OCI-LY3 (cell line): ENCODE measurements around the gene ERC2.

Experiments used
- CTCF ChIP-seq: fragments of 200-600, 300-600 bp; sonication (generic); IDR thresholded peaks from 2 replicates; pipeline ENCODE4 v1.5.1; 2014; ENCODE audit warnings: antibody characterized with exemption, low read length, low read depth
- EZH2phosphoT487 ChIP-seq: fragments of 200-600 bp; shearing (Covaris generic); IDR thresholded peaks from 2 replicates; pipeline ENCODE4 v1.6.1; 2018; ENCODE audit warnings: antibody characterized with exemption, mixed run types, low read depth

- no peak for TF ChIP-seq CTCF
- no peak for TF ChIP-seq EZH2phosphoT487
Measured at GRCh38 chr3:55792009-55792408, 676.3 kb downstream of the ERC2 start.
